Activated T-cell treated with anti-CD3 and anti-CD28 coated beads for 1 hour (primary cell): ENCODE results near the gene ANKRD40CL.
"Not testable (repeated sequence)": the region's sequence is repeated elsewhere in the genome, so short reads cannot be mapped to it uniquely, and the experiment has no call there.

Experiments used
- DNase-seq: peaks from one replicate; pipeline ENCODE4 v3.0.0-alpha.2; 2020; ENCODE audit warnings: low read depth

Gene ANKRD40CL

GRCh38 chr17:50767446-50767845, at the start of gene ANKRD40CL:
Gene ANKRD40CL (minus strand): TSS chr17:50767518. CDS start chr17:50766913, 605 bp downstream.
- DNase-seq, result no peak

GRCh38 chr17:50816271-50816670, 49.0 kb upstream of the ANKRD40CL start:
- DNase-seq, result no peak

- no peak for DNase-seq
Measured at GRCh38 chr17:50815400-50815799, 48.1 kb upstream of the ANKRD40CL start.

DNA sequence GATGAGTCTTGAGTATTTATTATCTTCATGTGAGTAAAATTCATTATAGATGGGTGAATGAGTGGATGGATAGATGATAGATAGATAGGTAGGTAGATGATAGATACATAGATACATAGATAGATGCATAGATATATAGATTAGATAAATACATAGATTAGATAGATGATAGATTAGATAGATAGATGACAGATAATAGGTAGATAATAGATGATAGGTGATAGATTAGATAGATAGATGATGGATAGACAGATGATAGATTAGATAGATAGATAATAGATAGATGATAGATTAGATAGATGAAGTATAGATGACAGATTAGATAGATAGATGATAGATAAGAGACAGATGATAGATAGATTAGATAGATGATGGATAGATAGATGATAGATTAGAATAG, 46.3 kb upstream of the ANKRD40CL start:
- no peak for DNase-seq

- no peak for DNase-seq
Measured at GRCh38 chr17:50808888-50809287, 41.6 kb upstream of the ANKRD40CL start.

GRCh38 chr17:50808413-50808812, 41.1 kb upstream of the ANKRD40CL start:
- no peak for DNase-seq

DNA sequence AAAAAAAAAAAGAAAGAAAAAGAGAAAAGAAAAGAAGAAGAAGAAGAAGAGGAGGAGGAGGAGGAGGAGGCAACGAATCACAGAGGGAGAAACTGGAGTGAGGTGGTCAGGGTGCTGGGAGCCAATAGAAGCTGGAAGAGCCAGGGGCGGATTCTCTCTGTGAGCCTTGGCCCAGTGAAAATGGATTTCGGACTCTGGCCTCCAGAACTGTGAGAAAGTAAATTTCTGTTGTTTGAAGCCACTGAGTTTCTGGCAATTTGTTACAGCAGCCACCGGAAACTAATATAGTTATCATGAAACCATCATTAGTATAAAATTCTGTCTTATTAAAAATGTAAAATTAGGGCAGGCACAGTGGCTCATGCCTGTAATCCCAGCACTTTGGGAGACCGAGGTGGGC, 40.4 kb upstream of the ANKRD40CL start:
- DNase-seq, result no peak

DNA sequence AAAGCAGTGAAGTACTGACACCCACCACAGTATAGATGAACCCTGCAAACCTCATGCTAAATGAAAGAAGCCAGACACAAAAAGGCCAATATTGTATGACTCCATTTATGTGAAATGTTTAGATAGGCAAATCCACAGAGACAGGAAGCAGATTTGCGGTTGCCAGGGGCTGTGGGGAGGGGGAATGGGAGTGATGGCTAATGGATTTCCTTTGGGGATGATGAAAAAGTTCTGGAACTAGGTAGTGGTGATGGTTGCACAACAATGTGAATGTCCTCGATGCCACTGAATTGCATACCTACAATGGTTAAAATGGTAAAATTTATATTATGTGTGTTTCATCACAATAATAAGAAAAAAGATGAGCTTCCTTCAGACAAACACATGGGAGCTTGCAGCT, 39.7 kb upstream of the ANKRD40CL start:
- no peak for DNase-seq

- DNase-seq, result no peak
Measured at GRCh38 chr17:50806141-50806643, 38.9 kb upstream of the ANKRD40CL start.

GRCh38 chr17:50805486-50805885, 38.2 kb upstream of the ANKRD40CL start:
- DNase-seq, result no peak

GRCh38 chr17:50804749-50805475, 37.6 kb upstream of the ANKRD40CL start:
- DNase-seq, result not testable (repeated sequence)

GRCh38 chr17:50803676-50804075, 36.4 kb upstream of the ANKRD40CL start:
- no peak for DNase-seq

DNA sequence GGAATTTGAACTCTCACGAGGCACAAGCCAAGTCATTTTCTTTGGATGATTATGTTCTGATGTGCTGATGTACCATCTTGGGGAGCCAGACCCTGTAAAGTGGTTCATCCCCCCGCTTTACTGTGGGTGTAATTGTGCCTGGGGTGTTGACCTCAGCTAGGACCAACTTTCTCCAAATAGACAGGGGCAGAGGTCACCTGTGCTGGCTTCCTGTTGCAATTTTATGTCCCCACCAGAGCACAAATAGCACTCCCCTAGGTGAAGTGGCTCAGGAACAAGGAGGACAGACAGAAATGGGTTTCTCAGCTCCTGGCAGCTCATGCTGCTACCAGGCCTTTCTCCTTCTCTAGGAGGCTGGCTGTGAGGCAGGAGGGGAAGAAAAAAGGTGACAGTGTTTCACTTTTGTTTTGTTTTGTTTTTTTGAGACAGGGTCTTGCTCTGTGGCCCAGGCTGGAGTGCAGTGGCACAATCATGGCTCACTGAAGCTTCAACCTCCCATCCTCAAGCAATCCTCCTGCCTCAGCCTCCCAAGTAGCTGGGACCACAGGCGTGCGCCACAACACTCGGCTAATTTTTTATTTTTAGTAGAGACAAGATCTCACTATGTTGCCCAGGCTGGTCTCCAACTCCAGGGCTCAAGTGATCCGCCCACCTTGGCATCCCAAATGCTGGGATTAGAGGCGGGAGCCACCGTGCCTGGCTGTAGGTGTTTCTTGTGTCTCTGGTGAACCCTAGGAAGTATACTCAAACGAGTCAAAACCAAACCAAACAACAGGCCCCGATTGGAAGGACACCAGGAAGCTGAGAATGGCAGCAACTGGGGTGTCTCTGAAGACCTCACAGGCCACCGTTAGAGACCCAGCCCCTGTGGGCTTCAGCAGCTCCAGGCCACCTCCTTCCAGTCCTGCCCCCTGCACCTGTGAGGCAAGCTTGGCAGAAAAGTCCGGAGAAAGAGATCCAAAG, 35.6 kb upstream of the ANKRD40CL start:
- DNase-seq, result no peak

GRCh38 chr17:50800196-50800700, 32.9 kb upstream of the ANKRD40CL start:
- DNase-seq, result no peak

DNA sequence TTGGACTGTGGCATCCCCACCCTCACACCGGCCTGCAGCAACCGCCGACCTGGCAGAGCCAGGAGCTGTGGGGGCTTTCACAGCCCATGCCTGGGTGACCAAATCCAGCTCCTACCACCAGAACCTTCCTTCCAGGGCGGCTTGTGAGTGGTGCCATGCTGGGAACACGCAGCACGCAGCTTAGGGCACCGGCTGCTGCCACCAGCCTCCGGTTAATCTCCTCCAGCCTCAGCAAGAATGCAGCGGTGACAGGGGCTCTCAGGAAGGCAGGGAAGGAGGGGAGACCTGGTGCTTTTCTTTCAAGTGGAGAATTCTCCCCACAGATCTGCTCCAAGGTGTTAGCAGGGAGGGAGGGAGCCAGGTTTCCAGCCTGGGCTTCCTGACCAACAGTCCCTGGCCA, 32.3 kb upstream of the ANKRD40CL start:
- no peak for DNase-seq

DNA sequence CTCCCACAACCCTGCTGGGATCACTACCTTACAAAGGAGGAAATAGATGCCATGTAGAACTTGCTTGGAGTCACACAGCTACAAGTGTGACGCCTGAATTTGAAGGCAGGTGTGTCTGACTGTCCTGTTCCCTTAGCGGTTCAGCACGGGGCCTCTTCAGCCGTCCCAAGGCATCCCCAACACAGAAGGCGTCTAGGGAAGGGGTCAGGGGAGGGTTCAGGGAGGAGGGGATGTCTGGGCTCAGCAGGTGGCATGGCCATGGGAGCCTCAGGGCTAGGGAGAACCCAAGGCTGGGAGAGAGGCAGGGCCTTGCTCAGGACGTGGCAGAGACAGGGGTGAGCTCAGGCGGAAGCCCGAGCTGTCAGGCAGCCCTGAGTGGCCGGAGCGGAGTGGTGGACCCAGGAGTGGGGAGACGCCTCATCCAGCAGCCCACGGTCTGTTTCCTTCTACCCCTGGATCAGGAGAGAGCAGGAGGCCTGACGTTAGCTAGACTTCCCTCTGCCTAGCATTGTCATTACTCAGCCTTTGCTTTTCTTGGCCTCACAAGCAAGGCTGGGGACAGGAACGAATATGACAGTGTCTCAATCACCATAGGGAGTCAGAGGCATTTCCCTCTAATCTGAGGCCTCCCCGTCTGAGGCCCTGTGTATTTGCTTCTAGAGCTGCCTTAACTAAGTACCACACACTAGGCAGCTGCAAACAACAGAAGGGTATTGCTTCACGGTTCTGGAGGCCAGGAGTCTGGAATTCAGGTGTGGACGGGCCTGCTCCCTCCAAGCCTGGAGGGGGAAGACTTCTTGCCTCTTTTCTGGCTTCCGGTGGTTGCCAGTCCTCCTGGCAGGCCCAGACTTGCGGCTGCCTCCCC, 31.3 kb upstream of the ANKRD40CL start:
- no peak for DNase-seq

DNA sequence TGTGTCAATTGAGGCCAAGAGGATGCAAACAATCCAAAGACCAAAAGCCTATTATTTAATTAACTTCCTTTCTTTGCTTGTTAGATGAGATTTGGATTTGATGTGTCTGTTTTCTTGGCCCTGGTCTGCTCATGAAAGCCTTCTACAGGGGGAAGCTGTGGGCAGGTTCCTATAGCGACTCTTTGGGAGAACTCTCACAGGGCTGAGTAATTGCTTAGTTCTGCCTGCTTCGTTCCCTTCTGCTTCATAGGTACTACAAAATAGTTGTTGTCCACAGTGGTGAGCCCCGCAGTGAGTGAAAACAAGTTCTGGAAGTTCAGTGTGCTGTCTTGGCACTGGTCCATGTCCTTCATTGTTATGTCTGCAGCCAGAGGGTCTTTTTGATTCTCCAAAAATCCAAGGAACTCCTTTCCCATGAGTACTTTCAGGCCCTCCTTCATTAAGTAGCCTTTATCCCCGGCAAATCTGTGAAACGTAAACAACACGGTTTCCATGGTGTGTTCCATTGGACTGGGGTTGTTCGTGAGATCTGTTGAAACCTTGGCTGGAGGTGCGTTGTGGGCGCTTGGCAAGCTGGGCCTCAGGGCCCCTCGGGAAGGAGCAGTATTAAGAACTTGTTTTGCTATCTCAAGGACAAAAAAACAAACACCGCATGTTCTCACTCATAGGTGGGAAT, 30.0 kb upstream of the ANKRD40CL start:
- DNase-seq, result no peak

- DNase-seq, result no peak
Measured at GRCh38 chr17:50794361-50794760, 27.0 kb upstream of the ANKRD40CL start.

DNA sequence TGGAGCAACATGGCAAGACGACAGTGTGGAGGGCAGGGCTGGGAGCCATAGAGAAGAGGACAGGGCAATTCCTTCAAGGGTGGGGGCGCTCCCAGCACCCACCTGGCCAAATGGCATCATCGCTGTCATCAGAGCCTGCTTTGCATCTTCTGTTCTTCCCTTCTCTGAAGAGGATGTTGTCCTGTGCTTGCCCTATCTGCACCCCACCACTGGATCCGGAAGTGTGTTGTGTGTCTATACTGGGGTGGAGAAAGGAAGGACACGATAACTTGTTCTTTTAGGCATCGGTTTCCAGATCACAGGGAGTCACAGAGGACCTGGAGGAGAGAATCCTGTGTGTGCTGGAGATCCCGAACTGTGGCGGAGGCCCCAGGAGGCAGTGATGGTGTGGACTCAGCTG, 25.7 kb upstream of the ANKRD40CL start:
- DNase-seq, result no peak

GRCh38 chr17:50792132-50792531, 24.8 kb upstream of the ANKRD40CL start:
- no peak for DNase-seq

DNA sequence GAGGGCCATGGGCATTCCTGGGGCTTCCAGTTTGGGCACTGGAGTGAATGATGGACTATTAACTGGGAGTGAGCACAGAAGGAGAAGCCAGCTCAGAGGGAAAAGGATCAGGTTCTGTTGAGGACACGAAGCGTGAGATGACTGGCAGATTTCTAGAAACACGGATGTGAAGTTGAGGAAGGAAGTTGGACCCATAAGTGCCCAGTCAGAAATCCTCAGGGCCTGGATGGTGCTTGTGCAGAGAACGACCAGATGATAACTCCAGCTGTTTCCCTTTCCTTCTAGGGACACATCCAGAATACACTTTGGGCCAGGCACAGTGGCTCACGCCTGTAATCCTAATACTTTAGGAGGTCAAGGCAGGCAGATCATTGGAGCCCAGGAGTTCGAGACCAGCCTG, 23.3 kb upstream of the ANKRD40CL start:
- DNase-seq, result no peak
